UCSD-AML1 (cell line): ENCODE data around the gene AGAP1.

Source experiments
- DNase-seq: peaks from one replicate; lab custom pipeline; 2025; ENCODE audit not compliant: unreplicated experiment; lab: John Stamatoyannopoulos, UW

The AGAP1 gene

GRCh38 chr2:235952714-235953113 is 458.9 kb downstream of the AGAP1 start:
- no peak for DNase-seq

GRCh38 chr2:235954281-235954680 is 460.4 kb downstream of the AGAP1 start:
- no peak for DNase-seq

- DNase-seq: no peak
Observed at GRCh38 chr2:235954888-235955480, 461.1 kb downstream of the AGAP1 start.

- DNase-seq: no peak
Observed at GRCh38 chr2:235955664-235956063, 461.8 kb downstream of the AGAP1 start.

- no peak for DNase-seq
Observed at GRCh38 chr2:235956281-235956970, 462.6 kb downstream of the AGAP1 start.

- DNase-seq: no peak
Observed at GRCh38 chr2:235957251-235957650, 463.4 kb downstream of the AGAP1 start.

- no peak for DNase-seq
Observed at GRCh38 chr2:235958221-235958930, 464.5 kb downstream of the AGAP1 start.

- no peak for DNase-seq
Observed at GRCh38 chr2:235958931-235959410, 465.1 kb downstream of the AGAP1 start.

- DNase-seq: no peak
Observed at GRCh38 chr2:235960011-235960715, 466.3 kb downstream of the AGAP1 start.

GRCh38 chr2:235960716-235961640 is 467.1 kb downstream of the AGAP1 start:
- no peak for DNase-seq

GRCh38 chr2:235961711-235962110 is 467.9 kb downstream of the AGAP1 start:
- DNase-seq: no peak

GRCh38 chr2:235963853-235964577 is 470.2 kb downstream of the AGAP1 start:
- no peak for DNase-seq

GRCh38 chr2:235964787-235965390 is 471.0 kb downstream of the AGAP1 start:
- DNase-seq: no peak

- DNase-seq: no peak
Observed at GRCh38 chr2:235966396-235966795, 472.6 kb downstream of the AGAP1 start.

- no peak for DNase-seq
Observed at GRCh38 chr2:235966932-235967757, 473.3 kb downstream of the AGAP1 start.

GRCh38 chr2:235968155-235968554 is 474.3 kb downstream of the AGAP1 start:
- DNase-seq: no peak

GRCh38 chr2:235968616-235969324 is 474.9 kb downstream of the AGAP1 start:
- DNase-seq: no peak
